HPDE6-E6E7 (cell line): Measurements from ENCODE around the gene CBFB.
"Not testable (repeated sequence)": the region's sequence is repeated elsewhere in the genome, so short reads cannot be mapped to it uniquely, and the experiment has no call there.

Experiments used
- DNase-seq: peaks from one replicate; pipeline ENCODE4 v3.0.0; 2011; ENCODE audit warnings: missing footprints; ENCODE audit errors: extremely low spot score

CBFB gene

GRCh38 chr16:67028696-67029253, at the start of gene CBFB:
TSS of gene CBFB (plus strand) at chr16:67029149. CDS start at chr16:67029408, 259 bp downstream.
- peak; percentile 99 for DNase-seq

GRCh38 chr16:66983033-66983432, 45.9 kb upstream of the CBFB start:
- DNase-seq = no peak

DNA sequence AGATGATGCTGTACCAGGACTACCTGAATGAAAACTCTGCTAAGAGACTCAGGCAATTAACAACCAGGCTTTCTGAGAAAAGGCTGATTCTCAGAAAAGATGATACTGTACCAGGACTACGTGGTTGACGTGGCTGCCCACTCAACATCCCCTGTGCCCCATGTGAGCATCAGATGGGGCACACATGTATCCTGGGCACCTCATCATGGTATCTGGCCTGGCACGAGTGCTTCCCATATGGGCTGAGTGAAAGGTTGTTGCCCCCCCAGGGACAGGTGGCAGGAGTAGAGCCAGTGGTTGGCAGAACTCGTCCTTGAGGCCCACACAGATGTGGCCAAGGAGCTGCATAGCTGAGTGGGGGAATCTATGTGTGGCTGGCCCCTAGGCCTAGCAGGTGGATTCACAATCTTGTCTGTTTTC, 44.0 kb upstream of the CBFB start:
- DNase-seq = no peak

DNA sequence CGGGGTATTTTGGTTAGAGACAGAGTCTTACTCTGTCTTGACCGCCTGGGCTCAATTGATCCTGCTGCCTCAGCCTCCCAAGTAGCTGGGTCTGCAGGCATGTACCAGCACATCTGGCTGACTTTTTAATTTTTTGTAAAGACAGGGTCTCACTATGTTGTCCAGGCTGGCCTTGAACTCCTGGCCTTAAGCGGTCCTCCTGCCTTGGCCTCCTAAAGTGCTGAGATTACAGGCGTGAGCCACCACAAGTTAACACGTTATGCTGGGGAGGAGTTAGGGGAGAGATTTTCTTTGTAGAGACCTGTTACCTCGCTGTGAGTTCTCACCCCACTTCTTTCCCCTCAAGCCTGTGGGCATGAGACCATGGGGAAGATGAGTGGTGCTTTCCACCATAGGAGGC, 42.4 kb upstream of the CBFB start:
- no peak for DNase-seq

GRCh38 chr16:66988197-66988788, 40.7 kb upstream of the CBFB start, which contains the start of gene CES4A:
TSS of gene CES4A (plus strand) at chr16:66988589. CDS start at chr16:66988773, 184 bp downstream.
- DNase-seq = peak; percentile 60

- DNase-seq = no peak
Observed at GRCh38 chr16:66991545-66992077, 37.3 kb upstream of the CBFB start.

DNA sequence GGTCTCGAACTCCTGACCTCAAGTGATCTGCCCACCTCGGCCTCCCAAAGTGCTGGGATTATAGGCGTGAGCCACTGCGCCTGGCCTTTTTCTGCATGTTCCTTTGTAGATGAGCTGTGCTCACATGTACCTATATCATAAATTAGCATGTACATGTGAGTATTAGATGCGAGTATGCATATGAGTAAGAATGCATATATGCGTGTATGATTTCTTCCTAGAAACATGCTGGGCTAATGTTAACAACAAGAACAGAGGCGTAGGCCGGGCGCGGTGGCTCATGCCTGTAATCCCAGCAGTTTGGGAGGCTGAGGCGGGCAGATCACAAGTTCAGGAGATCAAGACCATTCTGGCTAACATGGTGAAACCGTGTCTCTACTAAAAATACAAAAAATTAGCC, 35.4 kb upstream of the CBFB start:
- not testable (repeated sequence) for DNase-seq

- DNase-seq = no peak
Observed at GRCh38 chr16:66996324-66996982, 32.5 kb upstream of the CBFB start.

- DNase-seq = no peak
Observed at GRCh38 chr16:66996983-66997358, 32.0 kb upstream of the CBFB start.

DNA sequence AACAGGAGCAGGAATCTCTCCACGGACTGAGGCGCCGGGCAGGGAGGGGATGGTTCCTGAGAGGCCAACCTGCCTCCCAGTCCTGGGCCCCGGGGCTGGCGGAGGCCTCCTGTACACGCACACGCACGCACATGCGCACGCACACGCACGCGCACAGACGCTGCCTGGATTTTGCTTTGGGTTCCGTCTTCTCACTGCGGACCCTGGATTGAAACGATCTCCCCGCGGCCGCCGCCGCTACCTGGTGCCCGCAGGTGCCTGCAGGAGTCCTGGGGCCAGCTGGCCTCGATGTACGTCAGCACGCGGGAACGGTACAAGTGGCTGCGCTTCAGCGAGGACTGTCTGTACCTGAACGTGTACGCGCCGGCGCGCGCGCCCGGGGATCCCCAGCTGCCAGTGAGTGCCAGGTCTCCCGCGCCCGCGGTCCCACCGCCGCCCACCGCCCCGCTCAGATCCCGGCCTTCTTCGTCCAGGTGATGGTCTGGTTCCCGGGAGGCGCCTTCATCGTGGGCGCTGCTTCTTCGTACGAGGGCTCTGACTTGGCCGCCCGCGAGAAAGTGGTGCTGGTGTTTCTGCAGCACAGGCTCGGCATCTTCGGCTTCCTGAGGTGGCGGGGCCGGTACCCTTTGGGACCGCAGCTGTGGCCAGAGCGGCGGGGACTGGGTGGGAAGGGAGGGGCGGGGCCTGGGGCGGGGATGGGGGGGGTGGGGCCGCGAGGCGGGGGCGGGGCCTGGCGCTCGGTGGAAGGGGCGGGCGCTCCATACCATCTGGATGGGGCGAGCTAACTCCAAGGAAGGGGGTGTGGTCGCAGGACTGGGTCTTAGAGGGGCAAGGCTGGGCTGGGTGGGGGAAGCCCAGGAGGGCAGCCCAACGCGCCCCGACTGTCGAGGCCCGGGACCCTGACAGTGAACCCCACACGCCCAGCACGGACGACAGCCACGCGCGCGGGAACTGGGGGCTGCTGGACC, 28.3 kb upstream of the CBFB start:
- peak; percentile 52 for DNase-seq

GRCh38 chr16:67001726-67002125, 27.2 kb upstream of the CBFB start:
- no peak for DNase-seq

- no peak for DNase-seq
Observed at GRCh38 chr16:67006930-67007658, 21.9 kb upstream of the CBFB start.

DNA sequence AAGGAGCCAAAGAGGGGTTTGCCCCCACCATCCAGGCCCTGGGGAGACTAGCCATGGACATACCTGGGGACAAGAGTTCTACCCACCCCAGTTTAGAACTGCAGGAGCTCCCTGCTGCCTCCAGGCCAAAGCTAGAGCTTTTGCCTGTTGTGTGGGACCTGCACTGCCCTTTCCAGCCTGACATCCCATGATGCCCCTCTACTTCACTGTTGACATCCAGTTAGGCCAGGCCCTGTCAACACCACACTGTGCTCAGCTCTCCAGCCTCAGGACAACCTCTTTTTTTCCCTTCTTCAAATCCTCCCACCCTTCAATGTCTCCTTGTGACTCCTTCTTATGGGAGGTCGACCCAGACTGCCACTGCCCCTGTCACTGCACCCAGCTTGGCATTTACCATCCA, 19.8 kb upstream of the CBFB start:
- DNase-seq = no peak

DNA sequence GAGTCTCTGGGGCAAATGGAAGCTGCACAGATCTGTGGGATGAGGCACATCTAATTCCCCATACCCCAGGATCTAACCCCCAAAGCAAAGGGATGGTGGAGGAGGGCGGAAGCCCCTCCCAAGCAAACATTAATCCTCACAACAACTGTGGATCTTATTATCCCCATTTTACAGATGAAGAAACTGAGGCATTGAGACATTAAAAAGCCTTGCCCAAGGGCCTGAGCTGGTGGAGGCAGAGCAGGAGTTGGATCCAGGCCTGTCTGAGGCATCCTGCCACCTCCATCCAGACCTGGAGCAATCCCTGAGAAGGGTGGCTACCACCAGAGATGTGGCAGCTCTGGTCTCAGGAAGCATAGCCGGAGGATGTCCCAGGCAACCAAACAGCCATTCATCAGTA, 17.7 kb upstream of the CBFB start:
- DNase-seq = no peak

DNA sequence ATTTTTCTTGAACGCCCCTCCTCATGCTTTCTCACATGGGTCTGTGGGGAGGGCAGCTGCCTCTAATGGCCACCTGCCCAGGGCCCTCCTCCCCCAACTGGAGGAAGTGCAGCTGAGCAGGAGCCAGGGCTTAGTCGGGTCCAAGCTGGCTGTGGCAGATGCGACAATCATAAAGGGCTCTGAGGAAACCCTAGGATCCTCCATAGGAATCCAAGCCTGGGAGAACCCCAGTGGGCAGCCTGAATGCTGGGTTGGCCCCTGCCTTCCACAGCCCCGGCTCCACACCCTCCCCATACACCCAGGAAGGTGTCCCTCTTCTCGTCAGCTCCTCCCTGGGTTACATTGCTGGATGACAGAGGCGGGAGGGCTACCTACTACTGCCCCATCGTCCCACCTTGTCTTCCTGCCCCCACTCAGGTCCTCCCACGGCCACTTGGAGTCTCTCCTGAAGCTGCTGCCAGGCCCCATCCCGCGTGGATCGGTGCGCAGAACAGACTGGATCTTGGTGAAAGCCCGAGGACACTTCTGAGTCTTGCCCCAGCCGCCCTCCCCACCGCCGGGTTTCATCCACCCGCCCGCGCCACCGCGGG, 15.6 kb upstream of the CBFB start:
- no peak for DNase-seq

GRCh38 chr16:67013823-67014633, 14.9 kb upstream of the CBFB start:
- peak; percentile 60 for DNase-seq

GRCh38 chr16:67014634-67015312, 14.2 kb upstream of the CBFB start:
- DNase-seq = no peak

DNA sequence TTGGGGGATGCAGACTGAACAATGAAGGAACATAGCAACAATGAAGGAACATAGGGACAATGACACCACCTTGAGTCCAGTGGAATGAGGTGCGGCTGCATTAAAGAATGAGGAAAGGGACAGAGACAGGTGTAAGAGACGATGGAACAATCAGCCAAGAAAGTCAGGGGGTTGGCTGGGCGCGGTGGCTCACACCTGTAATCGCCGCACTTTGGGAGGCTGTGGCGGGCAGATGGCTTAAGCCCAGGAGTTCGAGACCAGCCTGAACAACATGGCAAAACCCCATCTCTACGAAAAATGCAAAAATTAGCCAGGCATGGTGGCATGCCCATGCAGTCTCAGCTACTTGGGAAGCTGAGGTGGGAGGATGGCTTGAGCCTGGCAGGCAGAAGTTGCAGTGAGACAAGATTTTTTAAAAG, 13.6 kb upstream of the CBFB start:
- DNase-seq = no peak

GRCh38 chr16:67016143-67016542, 12.8 kb upstream of the CBFB start:
- DNase-seq = no peak
